ENCODE results near the gene ESR1.

GRCh38 chr6:151835396-151835795 is 27.9 kb downstream of the ESR1 start:
- TF ChIP-seq CTCF (IDR thresholded peaks at IDR 0.05) (no peak), POLR2A (IDR thresholded peaks at IDR 0.05) (no peak)
